GM12875 (cell line): ENCODE measurements around the gene MAGI2.

Experiments used
- H3K4me3 ChIP-seq: one replicate; pipeline ENCODE4 v1.5.1; 2011; ENCODE audit warnings: low read depth, low read length, control low read depth
- CTCF ChIP-seq: IDR thresholded peaks from 2 replicates; pipeline ENCODE4 v1.5.1; 2011; ENCODE audit warnings: low read depth, mild to moderate bottlenecking, control low read depth, inconsistent platforms, low read length, moderate library complexity, borderline replicate concordance; ENCODE audit not compliant: insufficient read depth

Gene MAGI2

DNA sequence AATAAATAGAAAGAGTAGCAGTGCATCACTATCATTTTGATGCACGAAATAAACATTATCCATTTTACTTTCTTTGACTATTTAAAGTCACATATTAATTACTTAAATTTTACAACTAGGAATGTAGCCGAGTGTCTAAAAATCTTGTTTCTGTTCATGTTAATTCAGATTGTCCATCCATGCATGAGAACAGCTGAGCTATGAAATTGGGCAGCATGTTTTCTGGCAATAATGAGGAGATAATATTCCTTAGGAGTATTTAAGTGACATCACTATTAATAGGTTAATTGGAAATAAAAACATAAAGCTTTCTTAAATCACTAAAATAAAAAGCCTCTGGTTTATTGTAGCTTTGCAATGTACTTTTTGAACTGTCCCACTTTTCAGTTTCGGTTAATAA, 1361.1 kb downstream of the MAGI2 start:
- no peak overlapping the region for H3K4me3 ChIP-seq
- no peak for TF ChIP-seq CTCF

DNA sequence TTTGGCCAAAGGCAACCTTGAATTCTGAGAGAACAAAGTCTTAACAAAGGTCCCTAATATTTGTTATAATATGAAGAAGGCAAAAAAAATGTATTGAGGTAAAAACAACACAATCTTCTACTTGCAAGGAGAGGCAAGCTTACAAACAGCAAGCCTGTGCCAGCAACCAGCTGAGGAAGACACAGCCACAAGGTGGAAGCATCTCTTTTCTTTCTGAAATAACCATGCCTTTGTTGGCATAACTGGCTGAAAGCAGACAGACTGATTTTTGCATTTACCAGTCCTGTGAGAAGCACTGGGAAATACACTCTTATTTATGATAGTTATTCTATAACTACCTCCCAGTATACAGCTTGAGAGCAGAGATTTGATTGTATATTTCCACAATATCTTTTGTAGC, 1362.9 kb downstream of the MAGI2 start:
- no peak overlapping the region for H3K4me3 ChIP-seq
- TF ChIP-seq CTCF, result no peak

DNA sequence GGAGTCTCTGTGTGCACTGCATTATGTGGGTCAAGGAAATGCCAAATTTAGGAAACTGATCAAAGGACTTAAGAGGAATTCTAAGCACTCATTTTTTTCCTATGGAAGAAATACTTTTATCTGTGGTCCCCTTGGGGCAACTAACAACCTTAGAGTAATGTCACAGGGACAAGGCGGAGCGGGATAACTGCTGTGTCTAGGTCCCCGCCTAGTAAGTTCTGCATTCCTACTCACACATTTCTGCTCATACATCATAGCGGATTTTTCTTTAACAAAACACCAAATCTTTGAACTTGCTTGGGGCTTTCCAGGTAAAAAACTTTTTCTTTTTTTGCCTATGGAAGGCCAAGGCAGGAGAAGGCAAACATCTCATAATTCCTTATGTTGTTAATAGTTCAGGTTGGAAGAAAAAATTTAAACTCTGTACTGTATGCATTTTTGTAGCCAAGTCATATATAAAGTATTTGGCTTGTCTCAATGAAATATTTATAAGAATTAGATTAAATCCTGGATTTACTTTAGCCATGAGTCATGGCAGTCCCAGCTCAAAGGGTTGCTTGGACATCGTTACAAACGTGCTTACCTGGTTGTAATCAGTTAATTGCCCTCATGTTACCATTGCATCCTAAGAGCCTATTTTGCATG, 1369.9 kb downstream of the MAGI2 start:
- TF ChIP-seq CTCF, result no peak
- no peak overlapping the region for H3K4me3 ChIP-seq

DNA sequence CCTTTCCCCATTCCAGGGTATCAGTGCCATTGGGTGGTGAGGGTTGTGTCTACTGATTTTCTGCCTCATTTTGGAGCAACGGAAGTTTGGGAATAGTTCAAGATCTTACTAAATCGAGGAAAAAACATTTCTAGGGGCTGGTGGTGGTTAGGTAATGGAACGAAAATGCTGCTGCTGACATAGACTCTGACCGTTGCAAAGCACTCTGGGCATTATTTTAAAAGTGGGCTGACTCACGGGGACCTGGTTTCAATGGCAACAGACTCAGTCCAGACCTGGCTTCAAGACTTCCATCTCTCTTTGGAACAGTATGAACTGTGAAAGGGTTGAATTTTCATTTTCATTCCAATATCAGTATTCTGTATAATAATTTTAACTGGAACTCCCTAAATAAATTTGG, 1370.9 kb downstream of the MAGI2 start:
- no peak overlapping the region for H3K4me3 ChIP-seq
- no peak for TF ChIP-seq CTCF

GRCh38 chr7:78081888-78082287, 1371.6 kb downstream of the MAGI2 start:
- no peak overlapping the region for H3K4me3 ChIP-seq
- TF ChIP-seq CTCF, result no peak

DNA sequence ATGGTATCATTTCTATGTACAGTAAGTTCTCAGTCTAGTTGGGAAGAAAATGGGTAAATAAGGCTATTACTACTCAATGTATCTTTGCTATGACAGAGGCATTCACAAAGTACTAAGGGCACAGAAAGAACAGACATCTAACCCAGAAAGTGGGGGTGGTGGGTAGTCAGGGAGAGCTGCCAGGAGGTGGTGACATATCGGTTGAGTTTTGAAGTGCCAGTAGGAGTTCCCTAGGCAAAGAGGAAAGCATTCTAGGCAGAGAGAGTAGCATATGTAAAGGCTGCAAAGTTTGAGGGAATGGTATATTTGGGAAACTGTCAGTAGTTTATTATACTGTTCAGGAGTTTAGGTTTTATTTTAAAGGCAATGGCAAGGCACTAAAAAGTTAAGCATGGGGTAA, 1372.1 kb downstream of the MAGI2 start:
- TF ChIP-seq CTCF, result no peak
- no peak overlapping the region for H3K4me3 ChIP-seq

GRCh38 chr7:78080811-78081210, 1372.7 kb downstream of the MAGI2 start:
- TF ChIP-seq CTCF, result no peak
- H3K4me3 ChIP-seq, result no peak overlapping the region
